Activated CD4-positive, alpha-beta T cell treated with anti-CD3 and anti-CD28 coated beads for 36 hours (primary cell): ENCODE data around the gene NDUFB8. TPM values are rescaled to one million over a fixed set of nuclear protein-coding genes. Genes with fewer than 3 reads are reported as not detected.

Experiments
- ATAC-seq: fragments of 200-7000 bp; cut with Tn5 transposase; one replicate; pipeline ENCODE4 v1.10.0; 2021; ENCODE audit warnings: mild to moderate bottlenecking, moderate library complexity
- CTCF ChIA-PET: fragments of 350-600 bp; sonication (Branson Sonifier 250); formaldehyde crosslinking; loops from one replicate; lab custom pipeline; 2021; ENCODE audit warnings: antibody characterized with exemption; lab: Charles Lee
- POLR2A ChIA-PET: fragments of 350-600 bp; sonication (Branson Sonifier 250); formaldehyde crosslinking; loops from one replicate; lab custom pipeline; 2021; ENCODE audit warnings: antibody characterized with exemption, inconsistent platforms; lab: Charles Lee
- DNase-seq: peaks from one replicate; pipeline ENCODE4 v3.0.0-alpha.2; 2020
- H3K27ac Mint-ChIP-seq: one replicate; pipeline ENCODE4 v1.8.0; 2021; ENCODE audit warnings: mixed read lengths
- H3K27me3 Mint-ChIP-seq: one replicate; pipeline ENCODE4 v1.8.0; 2021; ENCODE audit warnings: mixed read lengths
- H3K36me3 Mint-ChIP-seq: one replicate; pipeline ENCODE4 v1.8.0; 2021; ENCODE audit warnings: low read depth, mixed read lengths
- H3K4me1 Mint-ChIP-seq: one replicate; pipeline ENCODE4 v1.8.0; 2021; ENCODE audit warnings: mixed read lengths
- H3K4me3 Mint-ChIP-seq: one replicate; pipeline ENCODE4 v1.8.0; 2021; ENCODE audit warnings: mild to moderate bottlenecking, moderate library complexity, mixed read lengths
- H3K9me3 Mint-ChIP-seq: one replicate; pipeline ENCODE4 v1.8.0; 2021; ENCODE audit warnings: low read depth, mixed read lengths
- intact Hi-C, 2 experiments: fragments of 100-400 bp; cut with DNase I in 1 of 2; cut with micrococcal nuclease in 1 of 2; formaldehyde crosslinking; loops; one replicate each; pipeline versions ENCODE4 v1.14.2 to v1.15.1; 2022 to 2024; cut with DNase I, micrococcal nuclease
- total RNA-seq, 2 experiments: library from RNA; stranded (reverse); gene quantifications; one replicate each; pipeline ENCODE4 v1.2.3, GENCODE V29; 2021

NDUFB8 gene
- total RNA-seq, 2 experiments from 2014 or later, result 291 to 375 TPM

GRCh38 chr10:100508691-100509150 lies 20.9 kb downstream of the NDUFB8 start:
- peaks cover 44% of the 10 kb centered on the region for H3K36me3 Mint-ChIP-seq
- H3K27ac Mint-ChIP-seq, result peak overlapping the region; percentile 86
- intact Hi-C loops, result loop anchor here (1.0 to 2.0 kb wide), 11 partner anchors 10 to 222 kb away; partner anchors contain the start of genes BLOC1S2 (in 1 of the 2) and HIF1AN (in 1 of the 2)
- ATAC-seq, result peak; percentile 52
- H3K4me1 Mint-ChIP-seq, result peaks cover 69% of the 10 kb centered on the region
- peak overlapping the region; percentile 35 for H3K4me3 Mint-ChIP-seq
- POLR2A ChIA-PET, result interaction anchor here (0.9 to 1.4 kb wide), 5 partner anchors 10 to 138 kb away, joined by 3 to 5 read pairs (median 4); no protein-coding TSS in a partner anchor
- H3K9me3 Mint-ChIP-seq, result no peaks in the 10 kb centered on the region
- CTCF ChIA-PET, result interaction anchor here (0.6 to 10.4 kb wide), 26 partner anchors 9 to 329 kb away, joined by 3 to 131 read pairs (median 8); partner anchors contain the start of genes HIF1AN and SCD
- peak; percentile 59 for DNase-seq
- no peaks in the 10 kb centered on the region for H3K27me3 Mint-ChIP-seq

DNA sequence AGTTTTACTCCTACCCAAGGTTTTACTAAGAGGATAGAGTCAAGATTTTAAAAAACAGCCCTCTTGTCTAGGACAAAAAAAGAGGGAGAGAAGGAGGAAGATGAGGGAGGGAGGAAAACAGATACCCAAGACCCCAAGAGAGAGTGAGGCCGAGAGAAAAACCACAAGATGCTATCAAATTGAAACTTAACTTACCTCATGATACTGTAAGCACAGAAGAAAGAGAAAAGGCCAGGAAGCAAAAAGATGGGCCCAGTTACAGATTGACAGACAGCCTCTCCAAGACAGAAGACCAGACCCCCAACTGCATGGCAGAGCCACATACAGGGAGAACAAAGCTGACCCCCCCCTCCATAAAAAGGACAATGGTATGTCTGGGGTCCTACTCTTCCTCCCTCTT lies 21.4 kb downstream of the NDUFB8 start:
- ChIA-PET POLR2A (interaction anchor here (0.9 to 1.4 kb wide), 4 partner anchors 11 to 135 kb away, joined by 3 to 5 read pairs (median 4); no protein-coding TSS in a partner anchor), CTCF (interaction anchor here (0.6 to 10.4 kb wide), 23 partner anchors 9 to 243 kb away, joined by 3 to 131 read pairs (median 9); partner anchors contain the start of genes HIF1AN and SCD)
- H3K4me1 Mint-ChIP-seq, result peaks cover 69% of the 10 kb centered on the region
- no peak for ATAC-seq
- no peaks in the 10 kb centered on the region for H3K27me3 Mint-ChIP-seq
- H3K9me3 Mint-ChIP-seq, result no peaks in the 10 kb centered on the region
- peaks cover 44% of the 10 kb centered on the region for H3K36me3 Mint-ChIP-seq
- intact Hi-C loops, result loop anchor here (1.0 to 2.0 kb wide), 9 partner anchors 26 to 222 kb away; partner anchors contain the start of gene BLOC1S2 (in 1 of the 2)
- peak overlapping the region; percentile 86 for H3K27ac Mint-ChIP-seq
- peak overlapping the region; percentile 35 for H3K4me3 Mint-ChIP-seq
- no peak for DNase-seq

GRCh38 chr10:100507357-100507732 lies 22.3 kb downstream of the NDUFB8 start:
- no peaks in the 10 kb centered on the region for H3K9me3 Mint-ChIP-seq
- H3K36me3 Mint-ChIP-seq, result peaks cover 43% of the 10 kb centered on the region
- CTCF ChIA-PET, result interaction anchor here (0.7 to 10.4 kb wide), 12 partner anchors 10 to 213 kb away, joined by 3 to 131 read pairs (median 12); partner anchors contain the start of genes HIF1AN and SCD
- H3K4me3 Mint-ChIP-seq, result no peak overlapping the region
- intact Hi-C loops, result no loop called here
- no peak for ATAC-seq
- H3K4me1 Mint-ChIP-seq, result peaks cover 64% of the 10 kb centered on the region
- H3K27ac Mint-ChIP-seq, result peak overlapping the region; percentile 86
- POLR2A ChIA-PET, result interaction anchor here (0.9 kb wide), 1 partner anchor 137 kb away, joined by 5 read pairs; no protein-coding TSS in a partner anchor
- no peaks in the 10 kb centered on the region for H3K27me3 Mint-ChIP-seq
- no peak for DNase-seq

- H3K9me3 Mint-ChIP-seq, result no peaks in the 10 kb centered on the region
- H3K36me3 Mint-ChIP-seq, result peaks cover 43% of the 10 kb centered on the region
- peaks cover 58% of the 10 kb centered on the region for H3K4me1 Mint-ChIP-seq
- intact Hi-C loops, result no loop called here
- peak overlapping the region; percentile 9 for H3K4me3 Mint-ChIP-seq
- ChIA-PET POLR2A (interaction anchor here (0.9 kb wide), 1 partner anchor 136 kb away, joined by 5 read pairs; no protein-coding TSS in a partner anchor), CTCF (interaction anchor here (0.7 to 10.4 kb wide), 8 partner anchors 11 to 213 kb away, joined by 3 to 131 read pairs (median 22); no protein-coding TSS in a partner anchor)
- H3K27me3 Mint-ChIP-seq, result no peaks in the 10 kb centered on the region
- peak; percentile 58 for ATAC-seq
- peak overlapping the region; percentile 86 for H3K27ac Mint-ChIP-seq
- peak; percentile 45 for DNase-seq
Observed at GRCh38 chr10:100506596-100507356, 22.9 kb downstream of the NDUFB8 start.

DNA sequence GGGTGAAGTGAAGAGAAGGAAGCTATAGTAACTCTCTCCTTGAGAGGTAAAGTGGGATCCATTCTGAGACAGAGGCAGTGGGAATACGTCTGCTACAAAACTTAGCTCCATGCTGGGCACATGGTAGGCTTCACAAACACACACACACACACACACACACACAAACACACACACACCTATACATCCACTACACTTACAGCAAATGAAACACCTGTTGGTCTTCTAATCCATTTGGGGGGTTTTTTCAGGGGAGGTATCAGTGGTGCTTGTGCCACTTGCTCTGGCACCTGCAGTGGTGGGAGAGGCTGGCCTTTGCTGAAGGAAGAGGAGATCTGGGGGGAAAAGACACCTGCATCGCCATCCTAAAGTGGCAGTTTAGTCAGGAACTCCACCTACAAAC lies 24.5 kb downstream of the NDUFB8 start:
- no peaks in the 10 kb centered on the region for H3K9me3 Mint-ChIP-seq
- intact Hi-C loops, result no loop called here
- no peaks in the 10 kb centered on the region for H3K27me3 Mint-ChIP-seq
- ChIA-PET CTCF (interaction anchor here (0.6 to 1.2 kb wide), 3 partner anchors 22 to 166 kb away, joined by 4 to 5 read pairs (median 4); no protein-coding TSS in a partner anchor), POLR2A (no interaction called here)
- peaks cover 44% of the 10 kb centered on the region for H3K4me1 Mint-ChIP-seq
- ATAC-seq (no peak), DNase-seq (no peak)
- peaks cover 53% of the 10 kb centered on the region for H3K36me3 Mint-ChIP-seq
- H3K4me3 Mint-ChIP-seq, result no peak overlapping the region
- no peak overlapping the region for H3K27ac Mint-ChIP-seq

DNA sequence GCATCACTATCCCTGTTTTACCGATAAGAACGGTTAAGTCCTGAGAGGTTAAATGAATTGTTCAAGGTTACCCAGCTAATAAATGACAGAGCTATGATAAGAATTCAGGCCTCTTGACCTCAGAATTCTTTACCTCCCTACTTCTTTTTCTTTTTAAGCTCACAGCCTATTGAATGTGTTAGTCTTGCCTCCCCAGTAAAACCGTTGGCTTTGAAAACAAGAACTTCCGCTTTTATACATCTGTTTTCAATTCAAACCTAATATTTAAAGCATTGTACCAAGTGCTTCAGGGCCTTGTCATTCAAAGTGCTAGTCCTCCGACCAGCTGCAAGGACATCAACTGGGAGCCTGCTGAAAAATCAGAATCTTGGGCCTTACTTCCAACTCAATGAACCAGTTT lies 25.6 kb downstream of the NDUFB8 start:
- ChIA-PET POLR2A (no interaction called here), CTCF (interaction anchor here (0.9 to 1.2 kb wide), 3 partner anchors 15 to 70 kb away, joined by 4 read pairs; no protein-coding TSS in a partner anchor)
- intact Hi-C loops, result no loop called here
- Mint-ChIP-seq H3K27me3 (no peaks in the 10 kb centered on the region), H3K36me3 (peaks cover 62% of the 10 kb centered on the region), H3K4me1 (peaks cover 33% of the 10 kb centered on the region), H3K4me3 (no peak overlapping the region), H3K27ac (no peak overlapping the region), H3K9me3 (no peaks in the 10 kb centered on the region)
- DNase-seq (no peak), ATAC-seq (no peak)

- ATAC-seq (no peak), DNase-seq (no peak)
- H3K27me3 Mint-ChIP-seq, result no peaks in the 10 kb centered on the region
- H3K4me1 Mint-ChIP-seq, result peaks cover 22% of the 10 kb centered on the region
- ChIA-PET CTCF (interaction anchor here (2.7 to 7.7 kb wide), 2 partner anchors 7 to 21 kb away, joined by 13 to 38 read pairs; no protein-coding TSS in a partner anchor), POLR2A (no interaction called here)
- peaks cover 65% of the 10 kb centered on the region for H3K36me3 Mint-ChIP-seq
- intact Hi-C loops, result no loop called here
- H3K27ac Mint-ChIP-seq, result no peak overlapping the region
- no peak overlapping the region for H3K4me3 Mint-ChIP-seq
- no peaks in the 10 kb centered on the region for H3K9me3 Mint-ChIP-seq
Observed at GRCh38 chr10:100502926-100503494, 26.7 kb downstream of the NDUFB8 start.

DNA sequence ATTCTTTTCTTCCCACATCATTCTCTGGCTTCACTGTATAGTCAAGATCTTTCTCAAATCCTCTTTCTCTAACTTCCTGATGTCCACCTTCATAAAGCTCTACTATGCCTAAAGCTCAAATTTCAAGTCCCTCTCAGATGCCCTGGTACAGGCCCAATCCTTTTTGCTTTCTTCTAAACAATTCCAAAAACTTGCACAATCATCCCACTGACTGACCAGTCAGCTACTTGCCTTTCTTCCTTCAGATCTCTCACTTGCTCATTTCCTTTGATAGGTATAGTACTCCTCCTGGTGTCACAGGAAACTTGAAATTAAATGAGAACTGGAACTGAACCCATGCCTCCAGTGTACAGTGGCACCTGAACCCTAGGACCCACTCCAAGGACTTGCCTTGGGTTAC lies 28.2 kb downstream of the NDUFB8 start:
- intact Hi-C loops, result no loop called here
- Mint-ChIP-seq H3K36me3 (peaks cover 60% of the 10 kb centered on the region), H3K27ac (no peak overlapping the region), H3K4me3 (no peak overlapping the region), H3K4me1 (peaks cover 11% of the 10 kb centered on the region), H3K9me3 (no peaks in the 10 kb centered on the region), H3K27me3 (no peaks in the 10 kb centered on the region)
- POLR2A ChIA-PET, result no interaction called here
- no peak for DNase-seq
- CTCF ChIA-PET, result interaction anchor here (0.6 to 7.7 kb wide), 6 partner anchors 9 to 68 kb away, joined by 3 to 38 read pairs (median 4); no protein-coding TSS in a partner anchor
- ATAC-seq, result no peak

GRCh38 chr10:100498059-100498458 lies 31.6 kb downstream of the NDUFB8 start:
- H3K27me3 Mint-ChIP-seq, result no peaks in the 10 kb centered on the region
- CTCF ChIA-PET, result interaction anchor here (0.6 to 7.7 kb wide), 4 partner anchors 12 to 94 kb away, joined by 4 to 38 read pairs (median 6); no protein-coding TSS in a partner anchor
- no peaks in the 10 kb centered on the region for H3K9me3 Mint-ChIP-seq
- POLR2A ChIA-PET, result no interaction called here
- no peak overlapping the region for H3K4me3 Mint-ChIP-seq
- H3K27ac Mint-ChIP-seq, result no peak overlapping the region
- DNase-seq (no peak), ATAC-seq (no peak)
- peaks cover 62% of the 10 kb centered on the region for H3K36me3 Mint-ChIP-seq
- peaks cover 5% of the 10 kb centered on the region for H3K4me1 Mint-ChIP-seq
- intact Hi-C loops, result no loop called here

GRCh38 chr10:100496567-100496966 lies 33.1 kb downstream of the NDUFB8 start:
- ChIA-PET POLR2A (no interaction called here), CTCF (interaction anchor here (0.8 to 7.7 kb wide), 5 partner anchors 9 to 22 kb away, joined by 3 to 67 read pairs (median 15); no protein-coding TSS in a partner anchor)
- Mint-ChIP-seq H3K27ac (peak overlapping the region; percentile 62), H3K4me1 (peaks cover 5% of the 10 kb centered on the region), H3K4me3 (no peak overlapping the region), H3K9me3 (no peaks in the 10 kb centered on the region), H3K27me3 (no peaks in the 10 kb centered on the region), H3K36me3 (peaks cover 52% of the 10 kb centered on the region)
- intact Hi-C loops, result no loop called here
- peak; percentile 20 for DNase-seq
- peak; percentile 53 for ATAC-seq

DNA sequence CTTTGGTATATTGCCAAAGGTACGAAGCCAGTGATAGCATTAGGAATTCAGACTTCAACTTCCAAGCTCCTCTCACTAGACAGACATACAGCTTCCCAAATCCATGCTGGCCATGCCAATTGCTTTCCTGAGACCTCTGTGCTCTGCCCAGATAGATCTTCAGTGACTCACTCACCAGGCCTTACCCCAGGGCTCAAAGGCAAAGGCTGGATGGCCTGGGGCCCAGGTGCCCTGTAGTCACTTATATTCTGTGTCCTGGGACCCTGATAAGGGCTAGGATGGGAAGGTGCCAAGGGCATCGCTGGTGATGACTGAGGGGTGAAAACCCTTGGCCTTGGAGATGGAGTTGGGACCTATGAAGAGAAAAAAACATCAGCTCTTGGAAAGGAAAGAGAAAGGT lies 39.1 kb downstream of the NDUFB8 start:
- DNase-seq (no peak), ATAC-seq (no peak)
- H3K9me3 Mint-ChIP-seq, result no peaks in the 10 kb centered on the region
- no peaks in the 10 kb centered on the region for H3K27me3 Mint-ChIP-seq
- no peak overlapping the region for H3K4me3 Mint-ChIP-seq
- ChIA-PET POLR2A (no interaction called here), CTCF (interaction anchor here (0.6 to 1.2 kb wide), 2 partner anchors 28 to 265 kb away, joined by 3 to 4 read pairs; no protein-coding TSS in a partner anchor)
- intact Hi-C loops, result no loop called here
- H3K4me1 Mint-ChIP-seq, result no peaks in the 10 kb centered on the region
- H3K36me3 Mint-ChIP-seq, result peaks cover 38% of the 10 kb centered on the region
- no peak overlapping the region for H3K27ac Mint-ChIP-seq
